22Rv1 (cell line): ENCODE measurements around the gene EMP1.

Source experiments
- ZFX ChIP-seq: fragments of 450-650 bp; IDR thresholded peaks from 2 replicates; pipeline ENCODE4 v1.6.1; 2017; ENCODE audit warnings: antibody characterized with exemption, borderline replicate concordance
- TF ChIP-seq, protein P1 (sequence below): fragments of 450-650 bp; IDR thresholded peaks from 2 replicates; pipeline ENCODE4 v1.5.1; 2017; ENCODE audit warnings: mild to moderate bottlenecking

DNA sequence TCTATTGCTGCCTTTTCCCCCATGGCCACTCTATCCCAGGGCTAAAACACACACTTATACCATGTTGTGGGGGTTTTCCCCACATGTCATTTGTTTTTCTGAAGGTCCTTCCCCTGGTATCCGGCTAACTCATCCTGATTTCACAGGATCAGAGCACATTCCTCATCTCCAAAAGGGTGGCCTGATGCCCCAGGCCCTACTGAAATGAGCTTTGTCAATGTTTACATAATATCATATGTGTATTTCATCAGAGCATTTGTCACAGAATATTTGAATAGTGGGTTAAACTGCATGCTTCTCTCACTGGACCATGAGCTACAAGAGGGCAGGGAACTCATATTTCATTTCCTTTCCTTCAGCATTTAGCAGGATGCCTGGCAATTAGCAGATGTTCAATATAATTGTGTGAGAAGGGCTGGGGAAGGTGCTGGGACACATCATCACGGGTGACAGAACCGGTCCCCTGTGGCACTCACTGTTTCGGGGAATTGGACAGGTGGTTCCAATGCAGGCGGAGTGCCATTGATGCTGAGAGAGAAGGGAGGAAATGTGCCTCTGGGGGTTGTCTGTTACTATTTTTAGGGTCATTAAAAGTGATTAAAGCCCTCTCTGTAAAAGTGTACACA is 26.8 kb downstream of the EMP1 start:
- TF ChIP-seq, protein P1, sequence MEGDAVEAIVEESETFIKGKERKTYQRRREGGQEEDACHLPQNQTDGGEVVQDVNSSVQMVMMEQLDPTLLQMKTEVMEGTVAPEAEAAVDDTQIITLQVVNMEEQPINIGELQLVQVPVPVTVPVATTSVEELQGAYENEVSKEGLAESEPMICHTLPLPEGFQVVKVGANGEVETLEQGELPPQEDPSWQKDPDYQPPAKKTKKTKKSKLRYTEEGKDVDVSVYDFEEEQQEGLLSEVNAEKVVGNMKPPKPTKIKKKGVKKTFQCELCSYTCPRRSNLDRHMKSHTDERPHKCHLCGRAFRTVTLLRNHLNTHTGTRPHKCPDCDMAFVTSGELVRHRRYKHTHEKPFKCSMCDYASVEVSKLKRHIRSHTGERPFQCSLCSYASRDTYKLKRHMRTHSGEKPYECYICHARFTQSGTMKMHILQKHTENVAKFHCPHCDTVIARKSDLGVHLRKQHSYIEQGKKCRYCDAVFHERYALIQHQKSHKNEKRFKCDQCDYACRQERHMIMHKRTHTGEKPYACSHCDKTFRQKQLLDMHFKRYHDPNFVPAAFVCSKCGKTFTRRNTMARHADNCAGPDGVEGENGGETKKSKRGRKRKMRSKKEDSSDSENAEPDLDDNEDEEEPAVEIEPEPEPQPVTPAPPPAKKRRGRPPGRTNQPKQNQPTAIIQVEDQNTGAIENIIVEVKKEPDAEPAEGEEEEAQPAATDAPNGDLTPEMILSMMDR: no peak
- TF ChIP-seq ZFX: no peak
